IPS-20b (cell line): ENCODE measurements around the gene MALAT1.
"Not testable (repeated sequence)": the region's sequence is repeated elsewhere in the genome, so short reads cannot be mapped to it uniquely, and the experiment has no call there.

Source experiments
- H3K27ac ChIP-seq: one replicate; pipeline ENCODE4 v1.5.1; 2013; ENCODE audit warnings: low read length
- H3K27me3 ChIP-seq: 2 replicates; pipeline ENCODE4 v1.6.1; 2013; ENCODE audit warnings: mild to moderate bottlenecking, low read length, inconsistent platforms; ENCODE audit not compliant: insufficient read depth
- H3K36me3 ChIP-seq: 2 replicates; pipeline ENCODE4 v1.6.1; 2013; ENCODE audit warnings: low read depth, mild to moderate bottlenecking, inconsistent platforms, low read length, moderate library complexity; ENCODE audit not compliant: insufficient read depth
- H3K4me1 ChIP-seq: 2 replicates; pipeline ENCODE4 v1.6.1; 2013; ENCODE audit warnings: mild to moderate bottlenecking, control low read depth, inconsistent platforms, low read length, moderate library complexity; ENCODE audit not compliant: insufficient read depth
- H3K4me3 ChIP-seq: 2 replicates; pipeline ENCODE4 v1.5.1; 2013; ENCODE audit warnings: mild to moderate bottlenecking, low read length, inconsistent platforms
- H3K9ac ChIP-seq: 2 replicates; pipeline ENCODE4 v1.6.1; 2013; ENCODE audit warnings: low read depth, mild to moderate bottlenecking, inconsistent platforms, low read length, moderate library complexity
- H3K9me3 ChIP-seq: 2 replicates; pipeline ENCODE4 v1.6.1; 2013; ENCODE audit warnings: mild to moderate bottlenecking, low read depth, low read length, inconsistent platforms; ENCODE audit not compliant: insufficient read depth

The MALAT1 gene

DNA sequence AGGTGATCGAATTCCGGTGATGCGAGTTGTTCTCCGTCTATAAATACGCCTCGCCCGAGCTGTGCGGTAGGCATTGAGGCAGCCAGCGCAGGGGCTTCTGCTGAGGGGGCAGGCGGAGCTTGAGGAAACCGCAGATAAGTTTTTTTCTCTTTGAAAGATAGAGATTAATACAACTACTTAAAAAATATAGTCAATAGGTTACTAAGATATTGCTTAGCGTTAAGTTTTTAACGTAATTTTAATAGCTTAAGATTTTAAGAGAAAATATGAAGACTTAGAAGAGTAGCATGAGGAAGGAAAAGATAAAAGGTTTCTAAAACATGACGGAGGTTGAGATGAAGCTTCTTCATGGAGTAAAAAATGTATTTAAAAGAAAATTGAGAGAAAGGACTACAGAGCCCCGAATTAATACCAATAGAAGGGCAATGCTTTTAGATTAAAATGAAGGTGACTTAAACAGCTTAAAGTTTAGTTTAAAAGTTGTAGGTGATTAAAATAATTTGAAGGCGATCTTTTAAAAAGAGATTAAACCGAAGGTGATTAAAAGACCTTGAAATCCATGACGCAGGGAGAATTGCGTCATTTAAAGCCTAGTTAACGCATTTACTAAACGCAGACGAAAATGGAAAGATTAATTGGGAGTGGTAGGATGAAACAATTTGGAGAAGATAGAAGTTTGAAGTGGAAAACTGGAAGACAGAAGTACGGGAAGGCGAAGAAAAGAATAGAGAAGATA is at the start of gene MALAT1:
Gene MALAT1 (plus strand): TSS at position 69 of the 736 bp plus-strand sequence.
- peak within 1 kb of the TSS; percentile 100 for H3K9ac ChIP-seq
- peaks cover 17% of the 10 kb centered on the region for H3K4me1 ChIP-seq
- H3K4me3 ChIP-seq, result peak within 1 kb of the TSS; percentile 96
- H3K9me3 ChIP-seq, result no peaks in the 10 kb centered on the region
- no peaks in the 10 kb centered on the region for H3K27me3 ChIP-seq
- peak within 1 kb of the TSS; percentile 91 for H3K27ac ChIP-seq
- peaks cover 43% of the 10 kb centered on the region for H3K36me3 ChIP-seq

DNA sequence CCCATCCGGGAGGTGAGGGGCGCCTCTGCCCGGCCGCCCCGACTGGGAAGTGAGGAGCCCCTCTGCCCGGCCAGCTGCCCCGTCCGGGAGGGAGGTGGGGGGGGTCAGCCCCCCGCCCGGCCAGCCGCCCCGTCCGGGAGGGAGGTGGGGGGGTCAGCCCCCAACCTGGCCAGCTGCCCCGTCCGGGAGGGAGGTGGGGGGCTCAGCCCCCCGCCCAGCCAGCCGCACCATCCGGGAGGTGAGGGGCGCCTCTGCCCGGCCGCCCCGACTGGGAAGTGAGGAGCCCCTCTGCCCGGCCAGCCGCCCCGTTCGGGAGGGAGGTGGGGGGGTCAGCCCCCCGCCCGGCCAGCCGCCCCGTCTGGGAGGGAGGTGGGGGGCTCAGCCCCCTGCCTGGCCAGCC is 47.5 kb upstream of the MALAT1 start:
- not testable (repeated sequence) for H3K9me3 ChIP-seq, H3K4me1 ChIP-seq

DNA sequence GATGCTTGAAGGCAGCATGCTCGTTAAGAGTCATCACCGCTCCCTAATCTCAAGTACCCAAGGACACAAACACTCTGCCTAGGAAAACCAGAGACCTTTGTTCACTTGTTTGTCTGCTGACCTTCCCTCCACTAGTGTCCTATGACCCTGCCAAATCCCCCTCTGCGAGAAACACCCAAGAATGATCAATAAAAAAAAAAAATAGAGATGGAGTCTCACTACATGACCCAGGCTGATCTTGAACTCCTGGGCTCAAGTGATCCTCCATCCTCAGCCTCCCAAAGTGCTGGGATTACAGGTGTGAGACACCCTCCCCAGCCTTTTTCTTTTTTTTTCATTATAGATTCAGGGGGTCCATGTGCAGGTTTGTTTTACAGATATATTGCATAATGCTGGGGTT is 46.6 kb upstream of the MALAT1 start:
- H3K9ac ChIP-seq, H3K4me1 ChIP-seq, H3K27ac ChIP-seq: not testable (repeated sequence)

More for the DNA sequence above, 47.5 kb upstream of the MALAT1 start:
- H3K4me3 ChIP-seq, H3K9ac ChIP-seq, H3K27ac ChIP-seq, H3K36me3 ChIP-seq: not testable (repeated sequence)
- H3K27me3 ChIP-seq, result peaks cover 37% of the 10 kb centered on the region

DNA sequence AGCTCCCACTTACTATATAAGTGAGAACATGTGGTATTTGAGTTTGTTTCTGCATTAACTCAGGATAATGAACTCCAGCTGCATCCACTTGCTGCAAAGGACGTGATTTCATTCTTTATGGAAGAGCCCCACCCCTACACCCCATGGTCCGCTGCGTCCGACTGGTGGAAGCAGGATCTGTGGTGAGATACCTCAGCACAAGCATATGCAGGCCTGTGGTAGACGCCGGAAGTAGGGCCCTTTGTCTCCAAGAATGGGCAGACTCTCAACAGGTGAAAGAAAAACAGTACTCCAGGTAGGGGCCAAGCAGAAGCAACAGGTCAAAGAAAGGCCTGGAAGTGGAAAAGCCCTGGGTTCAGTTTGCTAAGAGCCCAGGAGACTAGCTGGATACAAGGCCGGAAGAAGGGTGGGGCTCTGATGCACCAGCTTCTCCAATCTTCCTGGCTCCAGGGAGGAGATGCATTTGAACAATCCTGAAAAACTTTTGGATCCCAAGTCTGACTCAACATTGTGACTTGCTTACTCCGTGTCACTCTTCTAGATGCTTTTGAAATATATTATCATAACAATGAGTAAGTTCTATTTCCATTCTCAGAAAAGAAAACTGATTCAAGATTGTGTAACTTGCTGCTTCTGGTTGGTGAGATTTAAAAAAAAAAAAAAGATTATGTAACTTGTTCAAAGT is 45.9 kb upstream of the MALAT1 start:
- H3K9ac ChIP-seq, result no peak overlapping the region
- no peaks in the 10 kb centered on the region for H3K36me3 ChIP-seq
- peaks cover 53% of the 10 kb centered on the region for H3K27me3 ChIP-seq
- no peaks in the 10 kb centered on the region for H3K9me3 ChIP-seq
- no peak overlapping the region for H3K4me3 ChIP-seq
- no peaks in the 10 kb centered on the region for H3K4me1 ChIP-seq
- H3K27ac ChIP-seq, result no peak overlapping the region

More for the DNA sequence above, 46.6 kb upstream of the MALAT1 start:
- H3K9me3 ChIP-seq, H3K36me3 ChIP-seq, H3K4me3 ChIP-seq: not testable (repeated sequence)
- peaks cover 46% of the 10 kb centered on the region for H3K27me3 ChIP-seq

DNA sequence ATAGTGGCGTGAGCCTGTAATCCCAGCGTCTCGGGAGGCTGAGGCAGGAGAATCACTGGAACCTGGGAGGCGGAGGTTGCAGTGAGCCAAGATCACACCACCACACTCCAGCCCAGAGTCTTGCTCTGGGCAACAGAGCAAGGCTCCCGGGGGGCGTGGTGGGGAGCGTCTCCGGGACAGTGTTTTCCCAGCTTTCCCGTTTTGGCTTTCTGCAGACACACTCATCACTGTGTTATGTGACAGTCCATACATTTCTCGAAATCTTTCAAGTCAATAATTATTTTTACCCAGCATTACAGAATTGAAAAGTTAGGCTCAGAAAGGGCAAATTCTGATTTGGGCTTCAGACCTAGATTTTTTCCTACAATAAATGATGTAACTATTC is 44.5 kb upstream of the MALAT1 start:
- H3K4me1 ChIP-seq, result no peaks in the 10 kb centered on the region
- peak overlapping the region; percentile 71; the same call in 1 of the 2 replicates for H3K4me3 ChIP-seq
- H3K27me3 ChIP-seq, result peaks cover 67% of the 10 kb centered on the region
- no peak overlapping the region for H3K9ac ChIP-seq
- H3K27ac ChIP-seq, result no peak overlapping the region
- no peaks in the 10 kb centered on the region for H3K36me3 ChIP-seq
- H3K9me3 ChIP-seq, result no peaks in the 10 kb centered on the region

DNA sequence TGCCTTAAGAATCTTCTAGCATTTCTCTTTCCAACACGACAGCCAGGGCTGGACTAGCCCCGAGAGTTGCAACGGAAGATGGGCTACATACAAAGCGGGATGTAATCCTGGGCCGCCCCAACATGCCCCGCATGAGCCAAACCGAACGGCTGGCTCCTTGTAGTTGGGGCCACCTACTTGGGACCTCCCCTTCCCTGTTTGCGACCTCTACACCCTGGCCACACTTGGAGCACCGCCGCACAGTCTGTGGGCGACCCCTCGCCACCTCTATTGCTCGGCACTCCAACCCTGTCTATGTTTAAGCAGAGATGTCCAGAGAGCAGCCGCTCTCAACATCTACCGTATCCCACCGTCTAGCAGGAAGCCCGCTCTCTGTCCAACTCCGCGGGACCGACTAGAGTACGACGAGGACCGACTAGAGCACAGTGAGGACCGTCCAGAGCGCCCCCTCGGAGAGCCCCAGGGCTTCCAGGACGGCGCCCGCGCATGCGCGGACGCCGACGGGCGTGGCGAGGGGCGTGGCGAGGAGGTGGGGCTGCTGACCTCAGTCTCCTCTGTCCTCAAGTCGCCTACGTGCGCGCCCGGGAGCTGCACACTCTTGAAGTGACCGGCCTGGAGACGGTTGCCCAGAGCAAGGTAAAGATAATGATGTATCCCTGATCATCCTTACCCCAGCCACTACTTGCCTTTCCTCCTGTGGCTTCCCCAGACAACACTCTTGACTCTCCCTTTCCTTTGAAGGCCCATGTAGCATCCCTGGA is 44.0 kb upstream of the MALAT1 start:
- H3K27ac ChIP-seq, result no peak overlapping the region
- H3K36me3 ChIP-seq, result no peaks in the 10 kb centered on the region
- no peaks in the 10 kb centered on the region; the same call in 1 of the 2 replicates for H3K4me1 ChIP-seq
- peak overlapping the region; percentile 40; the same call in 1 of the 2 replicates for H3K9ac ChIP-seq
- H3K27me3 ChIP-seq, result peaks cover 72% of the 10 kb centered on the region
- H3K9me3 ChIP-seq, result no peaks in the 10 kb centered on the region
- peak overlapping the region; percentile 71 for H3K4me3 ChIP-seq

DNA sequence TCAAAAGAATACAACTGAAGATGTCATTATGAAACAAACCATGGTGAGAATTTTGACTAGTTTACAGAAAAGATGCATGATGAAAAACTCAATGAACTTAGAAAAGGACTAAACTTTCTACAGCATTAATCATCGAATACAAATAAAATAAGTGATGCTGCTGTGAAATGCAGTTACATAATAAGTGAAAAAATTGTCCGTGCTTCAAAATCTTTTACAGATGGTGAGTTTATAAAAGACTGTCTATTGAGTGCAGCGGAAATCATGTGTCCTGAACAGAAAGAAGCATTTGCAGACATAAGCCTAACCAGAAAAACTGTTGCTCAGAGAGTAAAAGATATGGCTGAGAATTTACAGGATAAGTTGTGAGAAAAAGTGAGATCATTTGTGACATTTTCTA is 42.4 kb upstream of the MALAT1 start:
- no peaks in the 10 kb centered on the region for H3K9me3 ChIP-seq
- no peaks in the 10 kb centered on the region; the same call in 1 of the 2 replicates for H3K4me1 ChIP-seq
- H3K27ac ChIP-seq, result no peak overlapping the region
- H3K9ac ChIP-seq, result no peak overlapping the region
- peaks cover 88% of the 10 kb centered on the region for H3K27me3 ChIP-seq
- no peaks in the 10 kb centered on the region for H3K36me3 ChIP-seq
- H3K4me3 ChIP-seq, result no peak overlapping the region

DNA sequence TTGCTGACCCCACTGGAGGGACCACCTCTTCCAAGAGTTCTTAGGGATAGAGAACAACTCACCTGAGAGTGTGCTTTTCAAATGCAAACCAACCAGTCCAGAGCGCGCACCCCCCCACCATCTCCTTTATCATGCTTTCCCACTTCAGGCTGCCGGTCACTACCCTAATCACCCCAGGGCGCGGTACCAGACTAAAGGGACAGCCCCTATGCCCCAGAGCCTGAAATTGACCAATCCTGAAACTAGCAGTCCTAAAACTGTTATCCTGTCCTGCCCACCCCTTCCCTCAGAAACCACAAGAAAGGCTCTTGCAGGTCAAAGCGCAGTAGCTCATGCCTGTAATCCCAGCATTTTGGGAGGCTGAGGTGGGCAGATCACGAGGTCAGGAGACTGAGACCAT is 39.3 kb upstream of the MALAT1 start:
- no peak overlapping the region for H3K9ac ChIP-seq
- no peaks in the 10 kb centered on the region for H3K36me3 ChIP-seq

DNA sequence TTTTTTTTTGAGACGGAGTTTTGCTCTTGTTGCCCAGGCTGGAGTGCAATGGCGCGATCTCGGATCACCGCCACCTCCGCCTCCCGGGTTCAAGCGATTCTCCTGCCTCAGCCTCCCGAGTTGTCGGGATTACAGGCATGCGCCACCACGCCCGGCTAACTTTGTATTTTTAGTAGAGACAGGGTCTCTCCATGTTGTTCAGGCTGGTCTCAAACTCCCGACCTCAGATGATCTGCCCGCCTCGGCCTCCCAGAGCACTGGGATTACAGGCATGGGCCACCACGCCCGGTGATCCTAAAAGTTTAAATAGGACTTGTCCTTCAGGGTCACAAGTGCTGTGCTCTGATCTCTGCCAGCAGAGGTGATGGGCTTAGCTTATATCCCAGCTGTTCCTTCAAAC is 33.4 kb upstream of the MALAT1 start:
- H3K27ac ChIP-seq, result not testable (repeated sequence)

More for the DNA sequence above, 39.3 kb upstream of the MALAT1 start:
- Histone ChIP-seq H3K27me3 (peaks cover 93% of the 10 kb centered on the region), H3K4me3 (no peak overlapping the region), H3K9me3 (no peaks in the 10 kb centered on the region), H3K4me1 (no peaks in the 10 kb centered on the region; the same call in 1 of the 2 replicates), H3K27ac (no peak overlapping the region)

DNA sequence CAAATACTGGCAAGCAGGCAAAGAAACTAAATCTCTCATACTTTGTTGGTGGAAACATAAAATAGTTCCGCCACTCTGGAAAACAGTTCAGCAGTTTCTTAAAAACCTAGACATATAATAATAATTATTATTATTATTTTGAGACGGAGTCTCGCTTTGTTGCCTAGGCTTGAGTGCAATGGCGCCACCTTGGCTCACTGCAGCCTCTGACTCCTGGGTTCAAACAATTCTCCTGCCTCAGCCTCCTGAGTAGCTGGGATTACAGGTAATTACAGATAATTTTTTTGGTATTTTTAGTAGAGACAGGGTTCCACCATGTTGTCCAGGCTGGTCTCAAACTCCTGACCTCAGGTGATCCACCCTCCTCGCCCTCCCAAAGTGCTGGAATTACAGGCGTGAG is 31.5 kb upstream of the MALAT1 start:
- not testable (repeated sequence) for H3K4me3 ChIP-seq, H3K9me3 ChIP-seq, H3K27ac ChIP-seq, H3K36me3 ChIP-seq, H3K9ac ChIP-seq, H3K4me1 ChIP-seq
- H3K27me3 ChIP-seq, result peaks cover 34% of the 10 kb centered on the region

More for the DNA sequence above, 33.4 kb upstream of the MALAT1 start:
- not testable (repeated sequence) for H3K9me3 ChIP-seq, H3K4me1 ChIP-seq, H3K36me3 ChIP-seq, H3K9ac ChIP-seq, H3K4me3 ChIP-seq
- H3K27me3 ChIP-seq, result peaks cover 53% of the 10 kb centered on the region

DNA sequence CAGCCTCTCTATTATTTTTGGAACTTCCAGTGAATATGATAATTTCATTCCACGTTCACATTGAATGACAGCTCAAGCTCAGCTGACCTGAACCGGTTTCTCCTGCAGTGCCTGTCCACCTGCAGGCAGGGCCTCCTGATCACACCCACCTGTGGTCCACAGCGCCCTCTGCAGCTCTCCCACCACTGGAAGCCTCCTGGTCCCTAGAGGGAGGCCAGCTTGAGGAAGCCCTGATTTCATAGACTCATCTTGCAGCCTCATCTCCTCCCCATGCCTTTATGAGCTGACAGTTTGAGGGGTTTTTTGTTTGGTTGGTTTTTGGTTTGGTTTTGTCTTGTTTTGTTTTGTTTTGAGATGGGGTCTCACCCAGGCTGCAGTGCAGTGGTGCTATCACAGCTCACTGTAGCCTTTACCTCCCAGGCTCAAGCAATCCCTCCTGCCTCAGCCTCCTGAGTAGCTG is 29.9 kb upstream of the MALAT1 start:
- H3K27ac ChIP-seq, result no peak overlapping the region
- no peaks in the 10 kb centered on the region for H3K4me1 ChIP-seq

More for the DNA sequence above, 29.9 kb upstream of the MALAT1 start:
- Histone ChIP-seq H3K9me3 (no peaks in the 10 kb centered on the region), H3K9ac (no peak overlapping the region), H3K36me3 (no peaks in the 10 kb centered on the region), H3K4me3 (no peak overlapping the region), H3K27me3 (peaks cover 25% of the 10 kb centered on the region)
